Measurements from ENCODE around the gene GATC.
"Not testable (repeated sequence)": the region's sequence is repeated elsewhere in the genome, so short reads cannot be mapped to it uniquely, and the experiment has no call there.

Gene GATC

GRCh38 chr12:120437735-120438494 lies 8.3 kb upstream of the GATC start, which contains the start of gene COX6A1:
Gene COX6A1 (plus strand): TSS chr12:120438113. CDS start chr12:120438127, 14 bp downstream.
- DNase-seq = peak; percentile 94

- DNase-seq = no peak
Observed at GRCh38 chr12:120438495-120439198, 7.6 kb upstream of the GATC start.

- DNase-seq = peak; percentile 70
Observed at GRCh38 chr12:120439646-120440247, 6.5 kb upstream of the GATC start.

GRCh38 chr12:120444676-120445075 lies 1.6 kb upstream of the GATC start:
- DNase-seq = no peak

- DNase-seq = not testable (repeated sequence)
Observed at GRCh38 chr12:120446844-120447178, 567 bp downstream of the GATC start.

GRCh38 chr12:120447992-120448391 lies 1.7 kb downstream of the GATC start:
- no peak for DNase-seq

- DNase-seq = not testable (repeated sequence)
Observed at GRCh38 chr12:120452524-120452923, 6.3 kb downstream of the GATC start.

GRCh38 chr12:120453060-120453750 lies 7.0 kb downstream of the GATC start:
- no peak for DNase-seq

- no peak for DNase-seq
Observed at GRCh38 chr12:120453977-120454376, 7.7 kb downstream of the GATC start.

GRCh38 chr12:120455302-120455701 lies 9.1 kb downstream of the GATC start:
- no peak for DNase-seq

- DNase-seq = no peak
Observed at GRCh38 chr12:120457133-120457532, 10.9 kb downstream of the GATC start.

- DNase-seq = no peak
Observed at GRCh38 chr12:120460157-120460556, 13.9 kb downstream of the GATC start.

GRCh38 chr12:120462099-120462640 lies 15.9 kb downstream of the GATC start:
- DNase-seq = no peak

GRCh38 chr12:120463712-120464111 lies 17.5 kb downstream of the GATC start:
- DNase-seq = no peak

GRCh38 chr12:120465756-120466155 lies 19.5 kb downstream of the GATC start:
- DNase-seq = no peak

GRCh38 chr12:120466560-120467315 lies 20.5 kb downstream of the GATC start:
- DNase-seq = peak; percentile 16

- no peak for DNase-seq
Observed at GRCh38 chr12:120467439-120467838, 21.2 kb downstream of the GATC start.

GRCh38 chr12:120468325-120468820 lies 22.1 kb downstream of the GATC start:
- no peak for DNase-seq

GRCh38 chr12:120468821-120469449 lies 22.7 kb downstream of the GATC start:
- peak; percentile 46 for DNase-seq

GRCh38 chr12:120469450-120470149 lies 23.4 kb downstream of the GATC start, which contains the start of gene SRSF9:
Gene SRSF9 (minus strand): TSS chr12:120469748. CDS start chr12:120469609, 139 bp downstream.
- peak; percentile 97 for DNase-seq
